Measurements from ENCODE around the gene CNMD.

DNA sequence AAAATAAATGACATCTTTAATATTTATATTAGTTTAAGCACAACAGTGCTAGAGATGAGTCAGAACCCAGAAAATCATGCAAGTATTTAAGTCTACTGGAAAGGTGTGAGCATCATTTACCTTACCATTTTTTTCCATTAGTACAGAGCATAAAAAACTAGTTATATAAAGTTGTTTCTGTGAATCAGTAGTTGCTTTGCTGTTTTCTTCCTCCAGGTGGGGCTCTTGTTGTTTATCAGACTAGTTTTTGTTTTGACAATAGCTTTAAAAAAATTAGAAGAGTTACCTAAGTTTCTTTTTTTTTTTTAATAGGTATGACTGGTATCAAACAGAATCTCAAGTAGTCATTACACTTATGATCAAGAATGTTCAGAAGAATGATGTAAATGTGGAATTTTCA, 74.3 kb downstream of the CNMD start:
- TF ChIP-seq, protein P1, sequence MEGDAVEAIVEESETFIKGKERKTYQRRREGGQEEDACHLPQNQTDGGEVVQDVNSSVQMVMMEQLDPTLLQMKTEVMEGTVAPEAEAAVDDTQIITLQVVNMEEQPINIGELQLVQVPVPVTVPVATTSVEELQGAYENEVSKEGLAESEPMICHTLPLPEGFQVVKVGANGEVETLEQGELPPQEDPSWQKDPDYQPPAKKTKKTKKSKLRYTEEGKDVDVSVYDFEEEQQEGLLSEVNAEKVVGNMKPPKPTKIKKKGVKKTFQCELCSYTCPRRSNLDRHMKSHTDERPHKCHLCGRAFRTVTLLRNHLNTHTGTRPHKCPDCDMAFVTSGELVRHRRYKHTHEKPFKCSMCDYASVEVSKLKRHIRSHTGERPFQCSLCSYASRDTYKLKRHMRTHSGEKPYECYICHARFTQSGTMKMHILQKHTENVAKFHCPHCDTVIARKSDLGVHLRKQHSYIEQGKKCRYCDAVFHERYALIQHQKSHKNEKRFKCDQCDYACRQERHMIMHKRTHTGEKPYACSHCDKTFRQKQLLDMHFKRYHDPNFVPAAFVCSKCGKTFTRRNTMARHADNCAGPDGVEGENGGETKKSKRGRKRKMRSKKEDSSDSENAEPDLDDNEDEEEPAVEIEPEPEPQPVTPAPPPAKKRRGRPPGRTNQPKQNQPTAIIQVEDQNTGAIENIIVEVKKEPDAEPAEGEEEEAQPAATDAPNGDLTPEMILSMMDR (conservative IDR thresholded peaks at IDR 0.05; ENCODE audit: low read depth, low read length): peak; percentile 64
- no peak for TF ChIP-seq EZH2 (IDR thresholded peaks at IDR 0.05; ENCODE audit: borderline replicate concordance, low read depth, low read length, poor library complexity, severe bottlenecking)
